LNCaP clone FGC (cell line): ENCODE results near the gene CELF2.

Source experiments
- DNase-seq: peaks from one replicate; pipeline ENCODE4 v3.0.0-alpha.2; 2011; ENCODE audit warnings: low read depth
- H3K4me3 ChIP-seq: 2 replicates; pipeline ENCODE4 v1.5.1; 2011; ENCODE audit warnings: mild to moderate bottlenecking, low read depth, low read length, control low read depth
- TF ChIP-seq, protein P1 (sequence below): IDR thresholded peaks from 2 replicates; pipeline ENCODE4 v1.5.1; 2012; ENCODE audit warnings: mild to moderate bottlenecking; ENCODE audit not compliant: control insufficient read depth, insufficient read depth; ENCODE audit errors: extremely low read depth

Gene CELF2

DNA sequence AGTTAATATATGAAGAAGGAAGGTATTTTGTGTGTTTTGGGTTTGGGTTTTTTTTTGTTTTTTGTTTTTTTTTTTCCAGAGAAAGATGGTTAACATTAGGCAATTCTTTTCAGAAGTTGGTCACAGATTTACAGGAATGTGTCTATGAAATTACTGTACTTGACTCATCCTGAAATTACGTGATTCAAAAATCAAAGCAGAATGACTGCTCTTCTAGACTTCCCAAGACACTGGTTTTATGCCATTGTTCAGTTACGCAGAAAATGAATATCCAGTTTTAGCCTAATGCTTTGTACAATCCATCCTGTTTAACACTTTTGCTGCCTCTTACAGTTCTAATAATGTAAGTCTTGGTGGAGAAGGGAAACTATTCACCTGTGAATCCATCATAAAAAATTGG lies 39.7 kb upstream of the CELF2 start:
- DNase-seq: no peak
- H3K4me3 ChIP-seq: no peak overlapping the region
- TF ChIP-seq, protein P1, sequence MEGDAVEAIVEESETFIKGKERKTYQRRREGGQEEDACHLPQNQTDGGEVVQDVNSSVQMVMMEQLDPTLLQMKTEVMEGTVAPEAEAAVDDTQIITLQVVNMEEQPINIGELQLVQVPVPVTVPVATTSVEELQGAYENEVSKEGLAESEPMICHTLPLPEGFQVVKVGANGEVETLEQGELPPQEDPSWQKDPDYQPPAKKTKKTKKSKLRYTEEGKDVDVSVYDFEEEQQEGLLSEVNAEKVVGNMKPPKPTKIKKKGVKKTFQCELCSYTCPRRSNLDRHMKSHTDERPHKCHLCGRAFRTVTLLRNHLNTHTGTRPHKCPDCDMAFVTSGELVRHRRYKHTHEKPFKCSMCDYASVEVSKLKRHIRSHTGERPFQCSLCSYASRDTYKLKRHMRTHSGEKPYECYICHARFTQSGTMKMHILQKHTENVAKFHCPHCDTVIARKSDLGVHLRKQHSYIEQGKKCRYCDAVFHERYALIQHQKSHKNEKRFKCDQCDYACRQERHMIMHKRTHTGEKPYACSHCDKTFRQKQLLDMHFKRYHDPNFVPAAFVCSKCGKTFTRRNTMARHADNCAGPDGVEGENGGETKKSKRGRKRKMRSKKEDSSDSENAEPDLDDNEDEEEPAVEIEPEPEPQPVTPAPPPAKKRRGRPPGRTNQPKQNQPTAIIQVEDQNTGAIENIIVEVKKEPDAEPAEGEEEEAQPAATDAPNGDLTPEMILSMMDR: no peak

DNA sequence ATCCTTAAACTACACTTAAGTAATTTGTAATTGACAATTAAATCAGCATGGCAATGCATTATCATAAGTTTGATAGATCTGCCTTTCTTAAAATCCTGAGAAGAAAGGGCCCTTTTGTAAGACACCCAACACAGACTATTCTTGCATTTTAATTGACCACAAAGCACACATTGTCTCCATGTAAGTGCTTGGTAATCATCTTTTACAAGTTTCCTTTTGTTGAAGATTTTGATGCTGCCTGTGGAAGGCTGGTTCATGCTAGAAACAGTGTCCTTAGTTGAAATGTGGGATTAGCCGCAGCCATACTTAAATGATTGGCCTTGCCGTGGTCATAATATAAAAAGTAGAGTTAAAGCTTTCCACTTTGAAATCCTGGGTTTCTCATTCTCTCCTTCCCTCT lies 32.3 kb upstream of the CELF2 start:
- TF ChIP-seq, protein P1: no peak
- no peak overlapping the region for H3K4me3 ChIP-seq
- DNase-seq: no peak

DNA sequence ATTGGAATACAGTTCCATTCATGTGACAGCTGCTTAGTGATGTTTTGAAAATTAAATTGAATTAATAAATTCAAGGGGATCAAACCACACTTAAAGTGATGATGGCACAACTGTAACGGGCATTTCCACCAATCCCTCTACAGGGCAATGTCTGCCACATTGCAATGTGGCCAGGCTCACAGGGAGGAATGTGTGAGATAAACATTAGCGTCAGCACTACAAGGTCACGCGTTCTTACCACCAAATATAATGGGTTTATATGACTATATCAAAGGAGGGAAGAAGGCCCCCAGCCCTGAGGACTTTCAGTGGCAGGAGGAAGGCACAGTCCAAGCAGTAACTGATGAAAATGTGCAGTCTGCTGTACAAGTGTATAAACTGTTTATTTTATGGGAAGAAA lies 31.1 kb upstream of the CELF2 start:
- H3K4me3 ChIP-seq: no peak overlapping the region
- no peak for DNase-seq
- TF ChIP-seq, protein P1: no peak

DNA sequence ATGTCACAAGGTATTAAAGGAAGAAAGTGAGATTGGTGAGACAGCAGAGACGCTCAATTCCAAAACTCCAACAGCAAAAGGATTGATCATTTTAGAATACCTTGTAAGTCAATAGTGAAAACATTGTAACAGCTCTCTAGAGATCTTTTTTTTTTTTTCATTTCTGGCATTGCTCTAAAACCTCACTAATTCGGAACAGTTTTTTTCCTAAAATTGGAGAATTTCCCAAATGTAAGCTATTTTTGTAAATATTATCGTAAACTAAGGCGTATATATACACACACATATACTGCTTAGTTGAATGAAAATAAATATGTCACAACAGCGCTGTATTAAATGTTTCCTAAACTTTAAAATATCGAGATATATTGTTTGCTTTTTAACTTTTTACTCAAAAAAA lies 30.6 kb upstream of the CELF2 start:
- no peak for DNase-seq
- no peak overlapping the region for H3K4me3 ChIP-seq
- TF ChIP-seq, protein P1: no peak

DNA sequence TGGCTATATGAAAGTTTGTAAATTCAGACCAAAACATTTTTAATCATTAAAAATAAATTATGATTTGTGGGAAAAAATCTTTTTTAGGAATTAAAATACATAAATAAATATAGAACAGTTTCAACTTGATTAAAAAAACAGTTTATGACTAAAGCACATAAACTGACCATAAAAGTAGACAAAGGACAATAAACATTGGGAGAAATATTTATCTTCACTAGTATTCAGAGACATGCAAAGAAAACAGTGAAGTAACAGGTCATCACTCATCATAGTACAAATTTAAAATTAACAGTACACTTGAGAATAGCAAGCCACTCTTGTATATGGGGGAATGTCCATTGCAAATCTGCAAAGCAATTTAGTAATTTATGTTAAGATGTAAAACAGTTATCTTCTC lies 28.0 kb upstream of the CELF2 start:
- no peak overlapping the region for H3K4me3 ChIP-seq
- no peak for DNase-seq
- TF ChIP-seq, protein P1: no peak

DNA sequence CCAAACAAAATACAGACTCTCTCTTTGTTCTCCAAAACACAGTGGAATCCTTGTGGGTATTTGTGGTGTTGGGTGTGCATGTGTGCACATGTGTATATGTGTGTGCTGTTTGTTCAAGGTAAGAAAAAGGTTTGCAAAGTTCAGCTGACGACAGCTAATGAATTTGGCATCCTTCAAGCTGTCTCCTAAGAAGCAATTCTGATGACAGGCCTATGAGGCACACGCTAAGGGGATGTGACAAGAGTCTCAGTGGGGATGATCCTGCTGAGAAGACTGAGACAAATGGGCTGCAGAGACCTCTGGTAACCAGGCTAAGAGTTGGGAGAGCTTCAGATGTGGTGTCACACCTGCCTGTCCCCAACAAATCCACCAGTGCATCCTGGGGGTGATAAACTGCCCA lies 26.5 kb upstream of the CELF2 start:
- no peak overlapping the region for H3K4me3 ChIP-seq
- no peak for DNase-seq
- TF ChIP-seq, protein P1: no peak

DNA sequence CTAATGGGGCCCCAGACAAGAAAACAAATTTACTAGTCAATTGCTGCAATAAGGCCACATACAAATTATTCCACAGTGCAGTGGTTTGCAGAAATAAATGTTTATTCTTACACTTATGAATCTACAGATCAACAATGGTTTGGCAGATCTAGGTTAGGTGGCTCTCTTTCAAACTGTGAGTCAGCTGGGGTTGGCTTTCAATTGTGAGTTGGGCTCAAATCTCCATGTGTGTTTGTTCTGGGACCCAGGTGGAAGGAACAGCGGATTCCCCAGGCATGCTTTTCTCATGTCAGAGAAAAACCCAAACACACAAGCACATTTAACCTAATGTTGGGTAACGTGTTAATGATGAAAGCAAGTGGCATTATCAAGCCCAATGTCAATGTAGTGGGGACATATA lies 25.6 kb upstream of the CELF2 start:
- no peak overlapping the region for H3K4me3 ChIP-seq
- TF ChIP-seq, protein P1: no peak
- DNase-seq: no peak
